Hematopoietic multipotent progenitor cell treated with erythropoietin and hydrocortisone succinate and interleukin-3 and kit ligand, for 6 days (in vitro differentiated cells): Measurements from ENCODE around the gene EXOSC10.
"Not testable (repeated sequence)": the region's sequence is repeated elsewhere in the genome, so short reads cannot be mapped to it uniquely, and the experiment has no call there.

Experiments
- DNase-seq: peaks from one replicate; pipeline ENCODE4 v3.0.0-alpha.2; 2015

EXOSC10 gene

DNA sequence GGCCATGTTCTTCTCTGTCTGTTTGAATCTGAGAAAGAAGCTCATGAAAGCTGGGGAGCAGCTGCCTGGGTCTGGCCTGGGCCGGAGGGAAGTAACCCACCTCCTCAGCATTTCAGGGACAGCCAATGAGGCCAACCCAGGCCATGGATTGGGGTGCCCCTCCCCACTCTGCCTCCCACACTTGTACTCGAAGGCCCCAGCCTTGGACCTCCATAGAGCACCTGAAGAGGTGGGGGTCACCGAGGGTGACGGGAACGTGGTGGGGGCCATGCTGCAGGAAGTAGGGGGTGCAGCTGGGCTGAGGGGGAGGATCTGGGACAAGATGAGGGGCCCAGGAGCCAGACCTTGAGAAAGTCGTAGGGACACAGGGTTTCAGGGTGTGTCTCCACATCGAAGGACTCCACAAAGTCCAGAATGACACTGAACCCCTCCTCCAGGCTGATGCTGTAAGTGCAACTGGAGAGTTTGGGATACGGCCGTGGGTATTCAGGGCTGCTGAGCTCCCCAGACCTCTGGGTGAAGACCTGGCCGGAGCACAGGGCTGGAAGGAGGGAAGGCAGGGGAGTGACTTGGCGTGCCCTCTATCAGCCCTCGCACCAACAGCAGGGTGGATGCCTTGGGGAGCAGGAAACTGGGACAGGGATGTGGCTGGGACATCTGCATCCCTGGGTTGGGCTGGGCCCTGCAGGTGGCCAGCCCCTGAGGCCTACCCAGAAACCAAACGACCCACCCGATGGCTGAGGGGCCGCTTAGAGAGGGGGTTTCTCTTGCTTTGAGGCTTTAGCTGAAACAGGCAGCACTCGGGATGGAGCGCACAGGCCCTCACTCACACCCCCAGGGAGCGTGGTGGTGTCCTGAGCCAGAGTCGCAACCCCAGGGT lies 56.4 kb downstream of the EXOSC10 start:
- no peak for DNase-seq

DNA sequence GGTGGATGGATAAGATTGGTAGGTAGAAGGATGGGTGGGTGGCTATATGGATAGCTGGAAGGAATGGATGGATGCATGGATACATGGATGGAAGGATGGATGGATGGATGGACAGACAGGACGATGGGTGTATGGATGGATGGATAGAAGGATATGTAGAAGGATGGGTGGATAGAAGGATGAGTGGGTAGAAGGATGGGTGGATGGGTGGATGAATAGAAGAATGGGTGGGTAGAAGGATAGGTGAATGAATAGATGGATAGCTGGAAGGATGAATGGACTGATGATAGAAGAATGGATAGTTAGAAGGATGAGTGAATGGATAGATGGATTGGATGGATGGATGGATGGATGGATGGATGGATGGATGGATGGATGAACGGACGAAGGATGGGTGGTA lies 57.6 kb downstream of the EXOSC10 start:
- no peak for DNase-seq

DNA sequence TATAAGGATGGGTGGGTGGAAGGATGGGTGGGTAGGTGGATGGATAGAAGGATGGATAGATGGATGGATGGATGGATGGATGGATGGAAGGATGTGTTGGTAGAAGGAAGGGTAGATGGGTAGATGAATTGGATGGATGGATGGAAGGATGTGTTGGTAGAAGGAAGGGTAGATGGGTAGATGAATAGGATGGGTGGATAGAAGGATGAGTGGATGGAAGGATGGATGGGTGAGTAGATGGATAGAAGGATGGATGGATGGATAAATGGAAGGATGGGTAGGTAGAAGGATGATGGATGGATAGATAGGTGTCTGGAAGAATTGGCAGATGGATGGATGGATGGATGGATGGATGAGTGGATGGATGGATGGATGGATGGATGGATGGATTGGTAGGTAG lies 58.6 kb downstream of the EXOSC10 start:
- no peak for DNase-seq

DNA sequence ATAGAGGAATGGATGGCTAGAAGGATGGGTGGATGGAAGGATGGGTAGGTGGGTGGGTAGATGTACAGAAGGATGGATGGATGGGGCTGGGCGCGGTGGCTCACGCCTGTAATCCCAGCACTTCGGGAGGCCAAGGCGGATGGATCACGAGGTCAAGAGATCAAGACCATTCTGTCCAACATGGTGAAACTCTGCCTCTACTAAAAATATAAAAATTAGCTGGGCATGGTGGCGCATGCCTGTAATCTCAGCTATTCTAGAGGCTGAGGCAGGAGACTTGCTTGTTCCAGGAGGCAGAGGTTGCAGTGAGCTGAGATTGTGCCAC lies 59.6 kb downstream of the EXOSC10 start:
- DNase-seq: not testable (repeated sequence)

DNA sequence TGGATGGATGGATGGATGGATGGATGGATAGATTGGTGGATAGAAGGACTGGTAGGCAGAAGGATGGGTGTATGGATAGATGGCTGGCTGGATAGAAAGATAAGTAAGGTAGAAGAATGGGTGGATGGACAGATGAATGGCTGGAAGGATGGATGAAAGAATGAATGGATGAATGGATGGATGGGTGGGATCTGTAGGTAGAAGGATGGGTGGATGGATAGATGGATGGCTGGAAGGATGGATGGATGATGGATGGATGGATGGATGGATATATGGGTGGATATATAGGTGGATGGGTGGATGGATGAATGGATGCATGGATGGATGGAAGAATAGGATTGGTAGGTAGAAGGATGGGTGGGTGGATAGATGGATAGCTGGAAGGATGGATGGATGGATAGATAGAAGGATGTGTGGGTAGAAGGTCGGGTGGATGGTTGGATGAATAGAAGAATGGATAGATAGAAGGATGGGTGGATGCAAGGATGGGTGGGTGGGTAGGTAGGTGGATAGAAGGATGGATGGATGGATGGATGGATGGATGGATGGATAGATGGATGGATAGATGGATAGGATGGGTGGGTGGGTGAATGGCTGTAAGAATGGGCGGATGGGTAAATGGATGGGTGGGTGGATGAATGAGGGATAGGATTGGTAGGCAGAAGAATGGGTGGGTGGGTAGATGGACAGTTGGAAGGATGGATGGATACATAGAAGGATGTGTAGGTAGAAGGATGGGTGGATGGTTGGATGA lies 60.1 kb downstream of the EXOSC10 start:
- DNase-seq: no peak

DNA sequence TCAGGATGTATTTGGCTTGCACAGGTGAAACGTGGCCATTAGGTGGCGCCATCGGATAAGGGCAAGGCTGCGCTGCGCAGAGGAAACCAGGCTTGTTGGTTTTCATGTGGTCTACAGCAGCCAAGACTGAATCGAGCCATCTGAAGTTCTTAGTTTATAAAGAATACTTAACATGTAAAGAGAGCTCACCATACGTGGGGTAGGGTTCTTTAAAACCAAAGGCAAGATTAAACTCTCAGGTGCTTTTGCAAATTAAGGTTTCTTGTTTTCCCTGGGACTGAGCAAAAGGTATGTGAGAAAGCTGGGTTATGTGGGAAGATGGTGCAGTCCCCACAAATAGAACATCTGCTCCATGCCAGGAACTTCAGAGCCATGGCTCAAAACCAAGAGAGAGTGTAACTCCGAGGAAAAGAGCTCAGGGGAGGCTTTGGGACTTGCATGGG lies 61.9 kb downstream of the EXOSC10 start:
- peak; percentile 93 for DNase-seq

DNA sequence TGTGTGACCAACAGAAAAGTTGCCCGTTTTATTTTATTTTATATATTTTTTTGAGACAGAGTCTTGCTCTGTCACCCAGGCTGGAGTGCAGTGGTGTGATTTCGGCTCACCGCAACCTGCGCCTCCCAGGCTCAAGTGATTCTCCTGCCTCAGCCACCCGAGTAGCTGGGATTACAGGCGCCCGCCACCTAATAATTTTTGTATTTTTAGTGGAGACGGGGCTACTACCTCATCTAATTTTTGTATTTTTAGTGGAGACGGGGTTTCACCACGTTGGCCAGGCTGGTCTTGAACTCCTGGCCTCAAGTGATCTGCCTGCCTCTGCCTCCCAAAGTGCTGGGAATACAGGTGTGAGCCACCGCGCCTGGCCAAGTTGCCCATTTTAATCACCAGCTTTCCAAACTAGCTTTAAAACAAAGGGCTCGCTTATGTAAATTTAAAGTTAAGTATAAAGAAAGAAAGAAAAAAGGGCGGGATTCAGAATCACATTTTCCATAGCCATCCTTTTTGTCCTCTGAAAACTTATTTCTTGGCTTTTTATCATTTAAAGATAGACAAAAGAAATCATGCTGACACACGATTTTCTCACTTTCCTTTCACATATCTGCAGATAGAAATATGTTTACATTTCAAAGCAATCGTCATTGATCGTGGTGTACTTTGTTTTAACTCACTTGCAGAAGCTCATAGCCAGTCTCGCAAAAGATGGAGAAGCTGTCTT lies 62.5 kb downstream of the EXOSC10 start:
- not testable (repeated sequence) for DNase-seq

DNA sequence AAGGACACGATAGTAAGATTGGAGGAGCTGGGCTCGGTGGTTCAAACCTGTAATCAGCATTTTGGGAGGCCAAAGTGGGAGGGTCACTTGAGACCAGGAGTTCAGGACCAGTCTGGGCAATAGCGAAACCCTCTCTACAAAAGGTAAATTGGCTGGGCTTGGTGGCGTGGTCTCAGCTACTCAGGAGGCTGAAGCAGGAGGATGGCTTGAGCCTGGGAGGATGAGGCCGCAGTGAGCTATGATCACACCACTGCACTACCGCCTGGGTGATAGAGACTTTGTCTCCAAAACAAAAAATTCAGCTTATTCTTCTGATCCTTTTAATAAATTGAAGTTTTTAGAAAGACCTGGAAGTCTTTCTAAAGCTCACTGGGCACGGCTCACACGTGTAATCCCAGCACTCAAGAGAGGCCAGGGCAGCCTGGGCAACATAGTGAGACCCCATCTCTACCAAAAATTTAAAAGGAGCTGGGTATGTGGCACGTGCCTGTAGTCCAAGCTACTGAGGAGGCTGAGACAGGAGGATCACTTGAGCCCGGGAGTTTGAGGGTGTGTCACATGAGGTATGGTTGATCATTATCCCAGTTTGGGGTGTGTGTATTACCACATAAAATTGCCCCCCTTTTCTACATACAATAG lies 67.9 kb downstream of the EXOSC10 start:
- no peak for DNase-seq

DNA sequence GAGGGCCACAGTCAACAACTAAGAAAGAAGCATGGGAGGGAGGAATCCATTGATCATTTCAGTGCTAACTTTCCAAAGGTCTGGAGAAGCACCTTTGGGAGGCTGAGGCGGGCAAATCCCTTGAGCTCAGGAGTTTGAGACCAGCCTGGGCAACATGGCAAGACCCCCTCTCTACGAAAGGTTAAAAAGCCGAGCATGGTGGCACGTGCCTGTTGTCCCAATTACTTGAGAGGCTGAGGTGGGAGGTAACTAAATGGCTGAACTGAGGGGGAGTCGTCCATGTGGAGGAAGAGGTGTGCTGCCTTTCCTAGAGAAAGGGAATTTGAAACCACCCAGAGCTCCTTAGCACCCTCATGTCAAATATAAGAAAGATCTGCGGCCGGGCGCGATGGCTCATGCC lies 68.8 kb downstream of the EXOSC10 start:
- DNase-seq: no peak

DNA sequence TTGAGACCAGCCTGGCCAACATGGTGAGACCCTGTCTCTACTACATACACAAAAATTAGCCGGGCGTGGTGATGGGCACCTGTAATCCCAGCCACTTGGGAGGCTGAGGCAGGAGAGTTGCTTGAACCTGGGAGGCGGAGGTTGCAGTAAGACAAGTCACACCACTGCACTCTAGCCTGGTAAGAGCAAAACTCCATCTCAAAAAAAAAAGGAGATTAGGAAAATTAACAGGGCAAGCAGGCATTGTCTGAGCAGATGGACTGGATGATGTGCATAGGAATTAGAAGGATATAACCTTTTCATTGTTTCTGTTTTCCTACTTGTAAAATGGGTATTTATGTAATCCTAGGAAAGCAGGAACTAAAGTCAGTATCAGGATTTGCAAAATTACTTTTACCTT lies 71.7 kb downstream of the EXOSC10 start:
- no peak for DNase-seq

DNA sequence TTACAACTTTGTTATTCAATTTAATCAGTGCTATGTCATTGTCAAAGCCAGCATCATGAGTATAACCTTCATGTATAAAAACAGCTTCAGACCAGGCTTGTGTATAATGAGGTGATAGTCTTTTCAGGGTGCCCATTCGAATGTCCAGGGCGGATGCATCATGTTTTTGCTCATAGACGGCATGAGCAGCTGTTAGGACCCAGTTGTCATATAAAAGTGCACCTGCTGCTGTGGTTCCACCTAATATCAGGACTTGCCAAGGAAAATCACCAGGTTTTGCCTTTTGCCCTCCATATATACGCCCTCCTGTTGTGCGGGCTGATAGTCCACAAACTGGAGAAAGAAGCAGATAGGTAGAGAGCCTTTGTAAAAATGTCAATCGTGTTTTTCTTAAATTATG lies 72.4 kb downstream of the EXOSC10 start:
- no peak for DNase-seq

DNA sequence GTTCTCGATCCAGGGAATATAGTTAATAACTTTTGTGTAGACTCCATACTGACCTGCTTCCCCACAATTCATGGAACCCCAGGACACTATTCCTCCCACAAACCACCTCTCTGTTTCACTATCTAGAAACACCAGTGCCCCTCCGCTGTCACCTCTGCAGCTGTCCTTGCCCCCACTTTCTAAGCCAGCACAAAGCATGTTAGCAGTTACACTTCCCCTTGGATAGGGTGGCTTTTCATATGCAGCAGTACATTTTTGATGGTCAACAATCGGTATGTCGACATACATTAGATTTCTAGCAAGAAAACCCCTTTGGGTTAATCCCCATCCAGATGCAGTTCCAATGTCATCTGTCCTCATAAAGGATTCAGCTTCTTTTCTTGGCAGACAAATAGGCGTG lies 72.8 kb downstream of the EXOSC10 start:
- DNase-seq: no peak

DNA sequence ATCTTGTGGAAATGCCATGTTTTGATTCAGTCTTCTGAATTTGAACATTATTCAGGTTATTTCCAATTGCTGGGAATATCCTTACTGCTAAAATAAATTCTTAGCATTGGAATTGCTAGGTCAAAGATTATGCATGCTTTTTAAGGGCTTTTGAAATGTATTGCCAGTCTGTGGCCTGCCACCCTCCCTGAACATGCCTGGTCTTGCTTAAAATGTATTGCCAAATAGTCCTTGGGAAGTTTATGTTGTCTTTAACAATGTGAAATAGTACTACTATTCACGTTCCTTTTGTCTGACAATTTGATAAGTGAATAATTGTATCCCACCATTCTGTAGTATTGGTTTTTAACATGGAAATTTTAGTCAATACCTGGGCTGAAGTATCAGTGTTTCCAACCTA lies 73.6 kb downstream of the EXOSC10 start:
- DNase-seq: no peak

DNA sequence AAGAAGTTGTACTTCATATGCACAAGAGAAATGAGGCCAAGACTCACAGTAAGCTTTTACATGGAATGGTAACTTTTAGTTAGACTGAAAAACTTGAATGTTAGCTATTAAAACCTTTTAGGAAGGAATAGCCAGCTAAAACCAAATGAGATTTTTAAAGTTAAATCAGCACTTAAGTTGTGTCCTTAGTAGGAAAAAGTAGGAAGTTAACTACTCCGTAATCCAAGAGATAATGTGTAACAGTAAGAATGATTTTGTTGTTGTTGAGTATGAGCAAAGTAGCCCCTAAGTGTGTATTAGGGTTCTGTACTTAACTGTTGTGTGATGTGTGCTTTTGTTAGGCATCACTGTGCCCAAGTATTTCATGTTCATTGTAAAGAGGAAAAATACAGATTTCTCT lies 74.1 kb downstream of the EXOSC10 start:
- DNase-seq: no peak

DNA sequence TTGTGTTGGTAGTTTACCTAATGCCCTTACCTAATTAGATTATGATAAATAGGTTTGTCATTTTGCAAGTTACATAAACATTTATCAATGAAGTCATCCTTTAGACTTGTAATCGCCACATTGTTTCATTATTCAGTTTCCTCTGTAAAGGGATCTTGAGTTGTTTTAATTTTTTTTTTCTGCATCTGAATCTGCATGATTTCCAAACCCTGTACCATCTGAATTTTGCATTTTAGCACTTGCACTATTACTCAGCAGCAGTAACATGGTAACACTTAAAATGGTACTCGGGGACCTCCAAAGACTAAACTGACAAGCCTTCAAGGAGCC lies 74.8 kb downstream of the EXOSC10 start:
- DNase-seq: no peak

DNA sequence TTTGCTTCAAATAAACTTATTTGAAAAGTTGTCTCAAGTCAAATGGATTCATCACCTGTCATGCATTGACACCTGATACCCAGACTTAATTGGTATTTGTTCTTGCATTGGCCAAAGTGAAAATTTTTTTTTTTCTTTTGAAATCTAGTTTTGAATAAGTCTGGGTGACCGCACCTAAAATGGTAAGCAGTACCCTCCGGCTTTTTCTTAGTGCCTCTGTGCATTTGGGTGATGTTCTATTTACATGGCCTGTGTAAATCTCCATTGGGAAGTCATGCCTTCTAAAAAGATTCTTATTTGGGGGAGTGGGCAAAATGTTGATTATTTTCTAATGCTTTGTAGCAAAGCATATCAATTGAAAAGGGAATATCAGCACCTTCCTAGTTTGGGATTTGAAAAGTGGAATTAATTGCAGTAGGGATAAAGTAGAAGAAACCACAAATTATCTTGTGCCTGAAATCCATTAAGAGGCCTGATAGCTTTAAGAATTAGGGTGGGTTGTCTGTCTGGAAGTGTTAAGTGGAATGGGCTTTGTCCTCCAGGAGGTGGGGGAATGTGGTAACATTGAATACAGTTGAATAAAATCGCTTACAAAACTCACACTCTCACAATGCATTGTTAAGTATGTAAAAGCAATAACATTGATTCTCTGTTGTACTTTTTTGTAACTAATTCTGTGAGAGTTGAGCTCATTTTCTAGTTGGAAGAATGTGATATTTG lies 75.4 kb downstream of the EXOSC10 start:
- DNase-seq: no peak

DNA sequence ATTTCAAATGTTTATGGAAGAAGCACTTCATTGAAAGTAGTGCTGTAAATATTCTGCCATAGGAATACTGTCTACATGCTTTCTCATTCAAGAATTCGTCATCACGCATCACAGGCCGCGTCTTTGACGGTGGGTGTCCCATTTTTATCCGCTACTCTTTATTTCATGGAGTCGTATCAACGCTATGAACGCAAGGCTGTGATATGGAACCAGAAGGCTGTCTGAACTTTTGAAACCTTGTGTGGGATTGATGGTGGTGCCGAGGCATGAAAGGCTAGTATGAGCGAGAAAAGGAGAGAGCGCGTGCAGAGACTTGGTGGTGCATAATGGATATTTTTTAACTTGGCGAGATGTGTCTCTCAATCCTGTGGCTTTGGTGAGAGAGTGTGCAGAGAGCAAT lies 76.5 kb downstream of the EXOSC10 start:
- DNase-seq: no peak

DNA sequence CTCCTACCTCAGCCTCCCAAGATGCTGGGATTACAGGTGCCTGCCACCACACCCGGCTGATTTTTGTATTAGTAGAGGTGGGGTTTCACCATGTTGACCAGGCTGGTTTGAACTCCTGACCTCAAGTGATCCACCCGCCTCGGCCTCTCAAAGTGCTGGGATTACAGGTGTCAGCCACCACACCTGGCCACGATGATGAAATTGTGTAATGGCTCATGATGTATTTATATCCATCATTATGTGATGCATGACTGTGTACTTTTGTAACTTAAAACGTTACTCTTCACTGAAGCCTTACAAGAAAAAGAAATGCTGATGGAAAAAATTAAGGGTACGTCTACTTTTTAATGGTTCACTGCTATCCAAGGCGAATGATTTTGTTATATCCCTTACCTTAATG lies 79.7 kb downstream of the EXOSC10 start:
- no peak for DNase-seq

DNA sequence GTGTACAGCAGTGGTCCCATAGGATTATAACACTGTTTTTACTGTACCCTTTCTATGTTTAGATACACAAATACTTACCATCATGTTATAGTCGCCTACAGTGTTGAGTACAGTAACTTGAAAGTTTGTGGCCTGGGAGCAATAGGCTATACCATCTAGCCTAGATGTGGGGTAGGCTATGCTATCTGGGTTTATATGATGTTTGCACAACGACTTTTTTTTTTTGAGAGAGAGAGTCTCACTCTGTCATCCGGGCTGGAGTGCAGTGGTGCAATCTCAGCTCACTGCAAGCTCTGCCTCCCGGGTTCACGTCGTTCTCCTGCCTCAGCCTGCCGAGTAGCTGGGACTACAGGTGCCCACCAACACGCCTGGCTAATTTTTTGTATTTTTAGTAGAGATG lies 80.3 kb downstream of the EXOSC10 start:
- DNase-seq: not testable (repeated sequence)
